ENCODE results near the gene TAS2R42.

TAS2R42 gene

DNA sequence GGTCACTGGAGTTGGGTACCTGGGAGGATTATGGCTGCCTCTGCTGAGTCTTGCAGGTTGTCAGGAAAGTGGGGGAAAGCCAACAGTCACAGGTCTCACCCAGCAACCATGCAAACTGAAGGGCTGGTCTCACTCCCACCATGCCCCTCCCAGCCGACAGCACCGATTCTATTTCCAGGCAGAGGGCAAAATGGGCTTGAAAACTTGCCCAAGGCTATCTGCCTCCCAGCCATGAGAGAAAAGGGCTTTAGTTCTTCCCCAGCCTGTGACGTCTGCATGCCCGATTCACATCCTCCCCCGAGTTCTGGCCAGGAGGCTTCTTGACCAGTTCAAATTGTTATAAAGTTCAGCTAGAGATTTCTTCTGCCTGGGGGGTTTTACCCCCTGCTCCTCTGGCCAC is 42.4 kb downstream of the TAS2R42 start:
- no peak for DNase-seq

DNA sequence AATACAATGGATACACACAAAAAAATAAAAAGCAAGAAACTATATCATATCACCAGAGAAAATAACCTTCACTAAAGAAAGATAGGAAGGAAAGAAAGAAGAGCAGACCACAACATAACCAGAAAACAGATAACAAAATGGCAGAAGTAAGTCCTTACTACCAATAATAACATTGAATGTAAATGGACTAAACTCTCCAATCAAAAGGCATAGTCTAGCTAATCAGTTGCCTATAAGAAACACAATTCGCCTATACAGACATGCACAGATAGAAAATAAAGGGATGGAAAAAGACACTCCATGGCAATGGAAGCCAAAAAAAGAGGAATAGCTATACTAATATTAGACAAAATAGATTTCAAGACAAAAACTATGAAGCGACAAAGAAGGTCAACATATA is 43.4 kb downstream of the TAS2R42 start:
- no peak for DNase-seq

DNA sequence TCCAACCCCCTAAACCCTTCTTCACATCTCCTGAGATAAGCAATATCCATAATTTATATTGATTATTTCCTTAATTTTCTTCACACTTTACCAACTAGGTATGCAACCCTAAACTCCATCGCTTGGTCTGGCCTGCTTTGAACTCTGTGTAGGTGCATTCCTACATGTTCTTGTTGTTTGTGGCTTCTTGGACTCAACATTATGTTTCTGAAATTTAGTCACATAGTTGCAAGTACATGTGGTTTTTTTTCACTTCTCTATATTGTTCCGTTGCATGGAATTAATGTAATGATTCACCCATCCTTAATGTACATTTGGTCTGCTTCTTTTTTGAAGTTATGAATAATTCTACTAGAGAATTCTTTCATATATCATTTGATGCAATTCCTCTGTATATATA is 50.7 kb downstream of the TAS2R42 start:
- no peak for DNase-seq
